HG02678 (cell line): Measurements from ENCODE around the gene ROCK2.
"Not testable (repeated sequence)": the region's sequence is repeated elsewhere in the genome, so short reads cannot be mapped to it uniquely, and the experiment has no call there.

Experiments used
- ATAC-seq: cut with Tn5 transposase; IDR thresholded peaks from one replicate; pipeline ENCODE4 v1.9.1; 2021; ENCODE audit warnings: mild to moderate bottlenecking, moderate library complexity; ENCODE audit not compliant: unreplicated experiment

The ROCK2 gene

DNA sequence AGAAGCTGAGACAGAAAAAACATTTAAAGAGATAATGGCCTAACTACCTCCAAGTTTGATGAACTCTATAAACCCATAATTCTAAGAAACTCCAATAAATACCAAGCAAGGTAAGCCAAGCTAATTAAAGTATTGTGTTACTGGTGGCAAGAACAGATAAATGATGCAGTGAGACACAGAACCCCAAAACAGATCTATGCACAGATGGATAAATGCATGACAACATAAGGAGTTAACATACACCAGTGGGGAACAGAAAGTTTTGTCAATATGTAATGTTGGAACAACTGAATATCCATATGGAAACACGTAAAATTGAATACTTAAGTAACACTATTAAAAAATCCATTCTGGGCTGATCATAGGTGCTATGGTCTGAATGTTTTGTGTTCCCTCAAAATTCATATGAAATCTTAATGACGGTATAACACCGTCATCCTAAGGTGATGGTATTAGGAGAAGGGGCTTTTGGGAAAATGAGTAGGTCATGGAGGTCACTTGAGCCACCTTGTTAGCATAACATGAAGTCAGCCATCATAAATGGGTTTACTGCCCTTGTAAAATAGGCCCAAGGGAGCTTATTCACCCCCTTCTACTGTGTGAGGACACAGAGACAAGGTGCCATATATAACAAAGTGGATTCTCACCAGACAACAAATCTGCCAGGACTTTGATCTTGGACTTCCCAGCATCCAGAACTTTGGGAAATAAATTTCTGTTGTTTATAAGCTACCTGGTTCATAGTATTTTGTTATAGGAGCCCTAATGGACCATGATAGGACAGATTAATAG is 102.8 kb downstream of the ROCK2 start:
- no peak for ATAC-seq

DNA sequence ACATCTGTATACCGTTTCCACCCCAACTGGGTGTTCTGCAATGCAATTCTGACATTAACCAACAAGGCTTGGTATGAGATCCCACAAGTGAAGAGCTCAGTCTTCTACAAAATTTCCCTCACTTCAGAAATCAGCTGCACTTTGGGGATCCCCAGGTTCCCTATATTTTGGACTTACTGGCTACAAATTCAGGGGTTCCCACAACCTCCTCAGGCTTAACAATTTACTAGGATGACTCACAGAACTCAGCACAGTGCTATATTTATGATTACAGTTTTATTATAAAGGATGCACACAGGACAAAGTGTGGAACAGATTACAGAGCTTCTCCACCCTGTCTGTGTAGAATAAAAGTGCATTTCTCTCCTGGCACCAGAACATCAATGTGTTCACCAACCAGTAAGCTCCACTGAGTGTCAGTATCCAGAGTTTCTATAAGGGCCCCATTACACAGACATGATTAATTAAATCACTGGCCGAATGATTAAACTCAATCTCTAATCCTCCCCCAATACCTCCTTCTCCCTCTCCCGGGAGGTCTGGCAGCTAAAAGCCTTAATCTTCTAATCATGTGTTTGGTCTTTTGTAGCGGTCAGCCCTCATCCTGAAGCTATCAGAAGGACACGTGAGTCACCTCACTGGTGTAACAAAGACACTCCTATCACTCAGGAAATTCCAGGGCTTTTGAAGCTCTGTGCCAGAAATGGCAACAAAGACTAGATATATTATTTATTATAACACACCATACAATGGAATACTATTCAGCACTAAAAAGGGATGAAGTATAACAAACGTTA is 104.6 kb downstream of the ROCK2 start:
- no peak for ATAC-seq

DNA sequence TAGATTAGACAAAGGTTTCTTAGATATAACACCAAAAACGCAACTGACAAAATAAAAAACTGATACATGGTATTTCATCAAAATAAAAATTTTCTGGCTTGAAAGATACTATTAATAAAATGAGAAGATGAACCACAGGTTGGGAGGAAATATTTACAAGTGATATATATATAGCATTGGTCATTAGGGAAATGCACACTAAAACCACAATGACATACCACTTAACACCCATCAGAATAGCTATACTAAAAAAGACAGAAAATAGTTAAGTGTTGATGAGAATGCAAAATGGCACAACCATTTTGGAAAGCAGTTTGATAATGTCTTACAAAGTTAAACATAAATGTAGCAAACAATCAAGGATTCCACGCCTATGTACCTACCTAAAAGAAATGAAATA is 105.3 kb downstream of the ROCK2 start:
- ATAC-seq: no peak

DNA sequence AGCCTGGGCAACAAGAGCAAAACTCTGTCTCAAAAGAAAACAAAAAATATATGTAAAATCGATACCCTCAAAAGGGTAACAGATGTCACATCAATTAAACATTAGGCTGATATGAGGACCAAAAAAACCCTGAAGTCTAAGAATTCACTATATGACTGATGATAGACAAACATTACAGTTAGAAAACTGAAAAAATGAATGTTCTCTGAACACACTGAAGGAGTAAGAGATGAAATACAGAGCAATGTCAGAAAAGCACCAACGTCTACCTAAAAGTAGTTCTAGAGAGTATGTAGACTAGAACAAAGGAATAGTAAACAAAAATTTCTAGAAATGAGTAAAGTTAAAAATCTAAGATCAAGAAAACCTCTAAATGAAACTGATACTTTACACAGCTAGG is 107.3 kb downstream of the ROCK2 start:
- ATAC-seq: no peak

DNA sequence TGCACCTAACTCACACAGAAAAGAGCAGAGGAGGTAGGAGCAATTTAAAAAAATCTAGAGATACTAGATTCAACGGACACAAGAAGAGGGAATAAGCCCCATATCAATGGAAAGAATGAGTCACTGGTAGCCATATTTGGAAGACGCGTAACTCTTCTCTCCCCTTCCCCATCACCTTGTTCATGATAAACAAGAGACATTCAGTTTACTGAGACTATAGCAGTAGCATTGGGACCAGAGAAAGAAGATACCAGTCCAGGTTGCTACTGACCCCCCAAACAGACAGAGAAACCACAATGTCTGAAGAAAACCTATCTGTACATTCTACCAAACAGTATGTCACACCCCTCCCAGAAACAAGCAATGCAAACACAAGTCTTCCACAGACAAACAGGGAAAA is 108.1 kb downstream of the ROCK2 start:
- no peak for ATAC-seq

DNA sequence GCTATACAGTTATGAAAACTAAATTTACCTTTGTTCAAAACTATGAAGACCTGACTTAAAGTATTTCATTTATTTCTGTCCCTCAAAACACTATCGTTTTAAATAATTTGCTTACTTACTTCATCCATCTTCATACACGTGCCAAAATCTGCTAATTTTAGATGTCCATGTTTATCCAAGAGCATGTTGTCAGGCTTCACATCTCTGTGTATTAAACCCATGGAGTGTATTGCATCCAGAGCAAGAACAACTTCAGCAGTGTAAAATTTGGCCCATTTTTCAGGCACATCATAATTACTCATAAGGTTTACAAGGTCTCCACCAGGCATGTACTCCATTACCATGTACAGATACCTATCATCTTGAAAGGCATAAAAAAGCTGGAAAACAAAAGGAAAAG is 108.9 kb downstream of the ROCK2 start:
- ATAC-seq: no peak

DNA sequence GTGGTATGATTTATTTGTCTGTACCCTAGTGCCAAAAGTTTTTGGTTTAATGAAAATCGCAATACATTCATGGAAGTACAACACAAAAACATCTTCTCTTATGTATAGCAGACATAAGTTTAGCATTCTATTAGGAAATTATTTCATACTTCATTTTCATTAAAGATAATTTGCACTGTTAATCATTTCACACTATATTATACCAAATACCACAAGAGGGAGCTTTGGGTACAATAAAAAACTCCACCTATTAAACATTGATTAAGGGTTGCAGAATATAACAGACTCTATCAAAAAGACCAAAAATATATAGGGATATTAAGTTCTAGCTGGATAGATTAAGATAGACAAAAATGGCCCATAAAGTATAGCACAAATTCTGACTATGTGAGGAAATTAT is 110.1 kb downstream of the ROCK2 start:
- ATAC-seq: no peak

DNA sequence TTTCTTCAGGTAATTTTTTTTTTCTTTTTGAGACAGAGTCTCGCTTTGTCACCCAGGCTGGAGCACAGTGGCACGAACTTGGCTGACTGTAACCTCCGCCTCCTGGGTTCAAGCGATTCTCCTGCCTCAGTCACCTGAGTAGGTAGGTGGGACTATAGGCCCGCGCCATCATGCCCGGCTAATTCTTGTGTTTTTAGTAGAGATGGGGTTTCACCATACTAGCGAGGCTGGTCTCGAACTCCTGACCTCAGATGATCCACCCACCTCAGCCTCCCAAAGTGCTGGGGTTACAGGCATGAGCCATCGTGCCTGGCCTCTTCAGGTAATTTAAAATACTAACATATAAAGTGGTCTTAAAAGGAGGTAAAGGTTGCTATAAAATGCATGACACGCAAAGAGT is 113.2 kb downstream of the ROCK2 start:
- ATAC-seq: not testable (repeated sequence)

DNA sequence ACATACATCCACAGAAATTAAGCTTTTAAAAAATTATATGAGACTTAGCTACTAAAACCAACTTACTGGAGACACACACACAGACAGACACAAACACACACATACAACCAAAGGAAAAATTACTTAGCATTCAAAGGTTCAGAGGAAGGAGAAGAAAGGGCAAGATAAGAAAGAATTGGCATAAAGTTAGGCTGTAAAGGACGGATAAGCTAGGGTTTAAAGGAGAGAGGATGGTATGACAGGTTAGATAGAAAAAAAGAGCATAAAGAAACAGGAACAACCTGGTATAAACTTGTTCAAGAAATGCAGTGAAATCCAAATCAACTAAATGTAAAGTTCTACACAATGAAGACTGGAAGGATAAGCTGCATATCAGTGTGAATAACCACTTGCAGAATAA is 115.7 kb downstream of the ROCK2 start:
- ATAC-seq: no peak

DNA sequence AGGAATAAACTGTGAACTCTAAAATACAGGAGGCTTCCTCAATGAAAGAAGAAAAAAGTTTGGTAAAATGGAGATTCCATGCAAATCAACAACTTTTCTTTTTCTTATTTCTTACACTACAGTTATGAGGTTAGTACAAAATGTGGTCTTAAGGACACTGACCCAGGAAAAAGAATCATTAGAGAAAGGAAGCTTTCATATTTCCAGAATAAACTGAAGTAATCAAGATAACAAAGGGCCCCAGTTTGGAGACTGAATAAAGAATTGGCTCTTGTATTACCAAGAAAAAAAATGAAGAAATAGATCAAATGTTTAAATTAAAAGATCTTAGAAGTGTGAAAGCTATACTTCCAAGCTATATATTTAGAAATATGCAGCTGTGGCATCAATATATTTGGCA is 116.8 kb downstream of the ROCK2 start:
- no peak for ATAC-seq

DNA sequence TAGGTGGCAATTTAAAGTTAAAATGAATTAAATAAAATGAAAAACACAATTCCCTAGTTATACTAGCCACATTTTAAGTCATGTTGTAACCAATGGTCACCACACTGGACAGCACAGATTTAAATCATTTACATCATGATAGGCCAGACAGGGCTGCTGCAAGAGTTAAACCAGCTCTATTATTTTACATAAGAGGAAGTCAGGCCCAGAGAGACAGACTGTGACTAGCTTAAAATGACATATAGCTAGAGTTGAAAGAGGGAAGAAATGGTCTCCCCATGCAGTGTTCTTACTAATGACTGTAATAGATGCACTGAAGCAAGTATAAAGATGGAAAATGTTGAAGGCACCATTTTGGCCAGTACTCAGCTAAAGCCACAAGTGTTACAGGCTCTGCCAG is 119.5 kb downstream of the ROCK2 start:
- ATAC-seq: no peak

DNA sequence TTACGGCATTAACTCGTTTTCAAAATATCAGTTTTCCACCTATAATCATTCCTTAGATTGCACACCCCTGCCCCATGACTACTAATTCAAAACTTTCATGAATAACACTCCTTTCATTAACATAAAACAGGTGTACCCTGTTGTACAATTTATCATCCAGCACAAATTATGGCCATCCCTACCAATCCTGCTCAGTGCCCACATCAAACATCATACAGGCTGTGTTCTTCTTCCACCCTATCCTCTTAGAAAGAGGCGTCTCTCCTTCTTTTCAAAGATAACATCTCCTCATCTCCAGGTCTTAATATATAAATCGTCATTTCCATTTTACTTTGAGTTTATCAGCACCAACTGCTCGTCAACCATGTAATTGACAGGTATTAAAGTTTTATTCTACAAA is 121.6 kb downstream of the ROCK2 start:
- ATAC-seq: no peak

DNA sequence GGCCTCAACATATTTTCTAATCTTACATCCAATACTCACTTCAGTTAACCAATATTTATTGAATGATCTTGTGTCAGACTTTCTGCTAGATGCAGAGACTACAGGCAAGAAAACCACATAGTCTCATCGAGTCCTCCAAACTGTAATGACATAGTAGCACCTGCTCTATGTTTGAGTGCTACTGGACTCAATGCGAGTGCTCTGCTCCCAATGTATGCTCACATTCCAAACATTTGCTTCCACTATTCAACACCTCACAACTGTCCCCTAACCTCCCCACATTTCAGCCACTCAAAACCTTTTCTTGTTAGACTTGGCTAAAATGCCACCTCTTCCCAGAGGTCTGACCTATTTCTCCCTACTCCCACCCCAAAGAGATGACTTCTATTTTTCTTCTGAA is 124.0 kb downstream of the ROCK2 start:
- ATAC-seq: no peak

DNA sequence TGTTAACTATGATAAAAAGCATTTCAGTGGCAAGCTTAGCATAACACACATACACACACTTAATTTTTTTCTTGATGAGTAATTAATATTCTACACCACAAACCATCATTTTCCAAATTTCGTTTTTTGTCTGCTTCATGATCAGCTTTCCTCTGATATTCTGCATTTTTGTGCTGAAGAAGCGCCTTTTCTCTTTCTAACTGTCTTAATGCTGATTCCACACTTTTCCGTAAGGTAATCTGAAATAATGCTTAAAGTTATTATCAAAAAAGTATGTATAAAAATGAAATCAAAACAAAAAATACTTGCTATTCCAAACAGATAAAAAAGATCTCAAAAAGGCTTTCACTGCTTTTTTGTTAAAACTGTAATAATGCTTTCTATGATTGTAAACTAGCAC is 129.0 kb downstream of the ROCK2 start:
- no peak for ATAC-seq

DNA sequence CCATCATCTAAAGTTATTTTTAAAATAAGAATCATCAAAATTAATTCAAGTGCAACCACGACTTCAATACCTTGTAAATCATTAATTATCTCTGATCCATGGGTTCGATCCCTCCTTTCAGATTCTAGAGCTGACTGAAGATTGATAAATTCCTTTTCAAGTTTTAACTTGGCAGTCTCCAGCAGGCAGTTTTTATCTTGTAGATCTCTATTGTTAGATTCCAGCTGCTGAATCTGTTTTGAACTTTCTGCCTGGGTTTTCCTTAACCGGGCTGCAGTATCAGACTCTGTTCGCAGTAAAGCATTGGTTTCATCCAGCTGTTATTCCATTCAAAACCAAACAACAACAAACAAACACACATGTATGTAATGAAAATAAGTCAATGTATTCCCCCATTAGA is 129.7 kb downstream of the ROCK2 start:
- ATAC-seq: no peak

DNA sequence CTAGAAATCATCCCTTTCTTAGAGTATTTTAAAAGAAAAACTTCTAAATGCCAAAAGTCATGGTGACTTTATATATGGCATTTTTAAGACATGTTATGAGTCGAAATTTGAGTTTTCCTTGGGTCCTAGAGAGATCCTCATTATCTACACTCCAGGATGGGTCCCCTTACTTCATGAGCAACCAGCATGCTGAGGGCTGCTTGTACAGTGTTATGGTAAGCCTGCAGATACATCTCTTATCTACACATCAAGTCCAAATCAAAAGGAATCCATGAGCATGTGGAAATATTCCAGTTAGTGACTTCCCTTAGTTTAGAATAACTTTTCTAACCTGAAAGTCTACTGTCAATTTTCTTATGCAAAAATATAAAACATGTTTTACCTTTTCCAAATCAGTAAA is 130.5 kb downstream of the ROCK2 start:
- ATAC-seq: no peak

DNA sequence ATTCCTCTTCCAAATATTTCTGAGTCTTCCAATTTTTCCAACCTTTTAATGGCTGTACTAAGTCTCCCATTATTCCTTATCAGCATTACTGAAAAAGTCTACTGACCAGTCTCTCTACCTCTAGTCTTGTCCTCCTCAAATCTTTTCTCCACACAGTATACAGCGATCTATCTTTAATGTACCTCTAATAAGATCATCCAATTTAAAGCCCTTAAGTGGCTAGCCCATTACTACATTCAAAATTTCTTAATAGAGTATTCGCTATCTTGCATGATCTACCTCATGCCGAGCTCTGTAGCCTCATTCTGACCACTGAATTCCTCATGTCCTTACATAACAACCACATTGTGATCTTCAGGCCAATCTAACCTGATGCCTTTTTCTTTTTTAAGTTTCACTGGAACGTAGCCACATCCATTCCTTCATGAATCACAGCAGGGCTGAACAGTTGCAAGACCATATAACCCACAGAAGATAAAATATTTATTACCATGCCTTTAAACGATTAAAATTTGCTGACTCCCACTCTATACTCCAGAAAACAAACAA is 131.3 kb downstream of the ROCK2 start:
- no peak for ATAC-seq

DNA sequence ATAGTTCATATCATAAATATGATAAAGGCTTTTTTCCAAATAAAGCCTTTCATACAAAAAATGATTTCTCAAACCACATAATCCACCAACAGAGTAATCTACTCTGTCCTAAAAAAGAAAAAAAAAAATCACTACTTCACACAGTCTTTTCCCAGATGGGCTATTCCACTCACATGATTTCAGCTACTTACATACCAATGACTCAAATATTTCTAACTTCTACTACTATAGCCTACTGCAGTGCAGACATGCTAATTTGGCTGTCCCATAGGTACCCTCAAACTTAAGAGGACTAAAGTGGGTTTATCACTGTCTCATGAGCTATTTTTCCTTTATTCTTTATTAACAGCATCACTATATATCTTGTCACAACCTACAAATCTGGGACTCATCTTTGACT is 131.8 kb downstream of the ROCK2 start:
- no peak for ATAC-seq

DNA sequence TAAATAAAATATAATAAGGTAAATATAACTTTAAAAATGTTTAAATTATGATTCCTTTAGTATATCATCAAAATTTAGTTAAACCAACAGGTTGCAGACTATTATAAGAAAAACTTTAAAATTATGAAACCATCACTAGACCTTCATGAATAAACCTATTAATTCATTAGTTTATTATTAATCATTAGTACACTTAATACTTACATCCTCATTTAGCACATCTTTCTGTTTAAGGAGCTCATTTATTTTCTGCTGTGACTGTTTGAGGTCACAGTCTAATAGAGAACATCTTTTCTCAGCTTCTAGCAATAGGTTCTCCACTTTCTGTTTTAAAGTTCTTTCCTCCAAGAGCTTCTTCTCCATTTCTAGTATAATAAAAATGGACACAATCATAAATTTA is 136.4 kb downstream of the ROCK2 start:
- ATAC-seq: no peak

DNA sequence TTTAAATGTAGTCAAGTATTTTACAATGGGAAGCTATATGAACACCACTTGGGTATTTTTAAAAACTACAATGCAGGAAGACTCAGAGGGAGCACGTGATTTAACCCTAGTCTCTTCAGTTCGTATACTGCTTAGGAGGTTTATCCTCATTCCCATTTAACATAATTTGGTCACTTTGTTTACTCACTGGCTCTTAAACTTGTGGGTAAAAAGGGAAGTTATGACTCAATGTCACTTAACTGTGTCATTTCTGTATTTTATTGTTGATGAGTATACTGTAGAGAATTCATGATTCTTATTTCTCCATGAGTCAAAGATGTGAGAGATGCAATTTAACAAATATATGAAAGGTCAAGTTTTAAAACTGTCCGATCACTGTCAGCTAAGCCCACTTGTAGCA is 141.0 kb downstream of the ROCK2 start:
- ATAC-seq: peak; percentile 54

DNA sequence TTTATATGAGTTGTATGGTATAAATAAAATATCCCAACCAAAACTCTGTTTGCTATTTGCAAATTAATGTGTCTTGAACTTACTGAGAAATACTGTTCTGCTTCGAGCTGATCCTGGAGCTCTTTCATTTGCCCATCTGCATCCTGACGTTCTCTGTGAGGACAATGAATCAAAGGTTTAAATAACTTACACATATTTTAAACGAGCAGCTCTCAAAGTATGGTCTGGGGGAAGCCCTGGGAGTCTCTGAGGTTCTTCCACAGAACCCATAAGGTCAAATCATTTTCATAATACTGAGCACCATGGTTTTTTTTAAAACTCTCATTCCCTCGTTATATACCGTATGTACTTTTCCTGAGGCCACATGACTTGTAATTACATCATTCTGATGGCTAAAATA is 142.5 kb downstream of the ROCK2 start:
- ATAC-seq: no peak

DNA sequence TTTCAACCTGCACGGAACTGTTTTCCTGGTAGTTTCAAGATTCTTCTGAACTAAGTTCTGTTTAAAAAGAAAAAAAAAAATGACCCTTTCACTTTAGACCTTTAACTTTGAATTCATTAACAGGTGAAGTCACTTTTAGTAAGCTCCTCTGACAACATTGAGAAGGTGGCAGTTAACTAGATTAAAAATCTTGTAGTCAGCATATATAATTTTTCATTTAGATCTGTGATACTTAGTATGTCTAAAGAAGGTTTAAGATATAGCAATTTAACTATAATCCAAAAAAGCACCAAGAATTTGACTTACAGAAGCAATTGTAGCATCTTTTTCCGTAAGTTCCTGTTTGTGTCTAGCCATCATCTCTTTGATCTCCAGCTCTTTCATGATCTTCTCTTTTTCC is 143.8 kb downstream of the ROCK2 start:
- ATAC-seq: no peak
